ENCODE data around the gene HAX1. TPM values are rescaled to one million over a fixed set of nuclear protein-coding genes. Genes with fewer than 3 reads are reported as not detected.

The HAX1 gene
- total and polyA plus RNA-seq, 4 donors: 37.5 to 91.2 (median 59.3) TPM

GRCh38 chr1:154253671-154254070 lies 18.8 kb upstream of the HAX1 start:
- H3K4me3 ChIP-seq (ENCODE audit: low read depth in 1 of 3, low read length in 3 of 3): no peak overlapping the region
- no peaks in the 10 kb centered on the region for H3K27me3 ChIP-seq (ENCODE audit: control insufficient read depth in 4 of 4, insufficient read depth in 4 of 4, low read length in 3 of 4)
- H3K27ac ChIP-seq (ENCODE audit: low read depth in 1 of 2, low read length in 2 of 2): no peak overlapping the region
- TF ChIP-seq, protein P1, sequence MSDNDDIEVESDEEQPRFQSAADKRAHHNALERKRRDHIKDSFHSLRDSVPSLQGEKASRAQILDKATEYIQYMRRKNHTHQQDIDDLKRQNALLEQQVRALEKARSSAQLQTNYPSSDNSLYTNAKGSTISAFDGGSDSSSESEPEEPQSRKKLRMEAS (IDR thresholded peaks at IDR 0.05): no peak
- H3K9ac ChIP-seq (ENCODE audit: low read depth in 1 of 2, low read length in 2 of 2): no peak overlapping the region
- no peaks in the 10 kb centered on the region for H3K9me3 ChIP-seq (ENCODE audit: control insufficient read depth in 4 of 4, low read length in 3 of 4)
- WGBS: 96% methylated on average over 7 of the region's 7 CpGs
- H3K4me1 ChIP-seq (ENCODE audit: control insufficient read depth in 4 of 4, insufficient read depth in 4 of 4, low read length in 3 of 4): no peaks in the 10 kb centered on the region
- peaks cover 18 to 95% (median 80%) of the 10 kb centered on the region in 4 donors for H3K36me3 ChIP-seq (ENCODE audit: control insufficient read depth in 4 of 4, insufficient read depth in 3 of 4, low read depth in 1 of 4, low read length in 3 of 4)
- no peak for DNase-seq (ENCODE audit: low spot score)

DNA sequence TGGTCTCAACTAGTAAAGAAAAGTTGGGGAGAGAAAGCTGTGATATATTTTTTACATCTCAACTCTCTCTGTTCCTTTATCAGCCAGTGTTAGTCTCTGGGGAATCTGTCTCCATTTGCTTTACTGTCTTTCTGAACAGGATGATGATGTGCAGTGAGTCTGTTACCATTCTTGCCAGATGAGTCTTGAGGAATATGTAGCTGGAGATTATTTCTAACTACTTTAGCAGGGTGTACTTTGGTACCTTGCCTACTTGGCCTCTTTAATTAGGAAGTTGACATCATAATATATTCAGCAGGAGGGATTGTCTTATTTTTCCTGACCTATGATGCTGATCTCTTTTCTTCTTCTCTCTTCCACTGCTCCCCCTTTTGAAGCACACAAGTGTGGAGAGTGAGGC lies 15.7 kb upstream of the HAX1 start:
- peaks cover 12 to 95% (median 82%) of the 10 kb centered on the region in 4 donors for H3K36me3 ChIP-seq (ENCODE audit: control insufficient read depth in 4 of 4, insufficient read depth in 3 of 4, low read depth in 1 of 4, low read length in 3 of 4)
- H3K27me3 ChIP-seq (ENCODE audit: control insufficient read depth in 4 of 4, insufficient read depth in 4 of 4, low read length in 3 of 4): no peaks in the 10 kb centered on the region
- no peak overlapping the region for H3K27ac ChIP-seq (ENCODE audit: low read depth in 1 of 2, low read length in 2 of 2)
- no peak overlapping the region for H3K4me3 ChIP-seq (ENCODE audit: low read depth in 1 of 3, low read length in 3 of 3)
- TF ChIP-seq, protein P1 (IDR thresholded peaks at IDR 0.05): no peak
- TF ChIP-seq RAD21 (IDR thresholded peaks at IDR 0.05) (no peak), ZBTB33 (IDR thresholded peaks at IDR 0.05) (no peak), SP1 (IDR thresholded peaks at IDR 0.05) (no peak), GABPA (IDR thresholded peaks at IDR 0.05 in 1 of 2, conservative IDR thresholded peaks at IDR 0.05 in 1 of 2) (no peak), FOXA1 (IDR thresholded peaks at IDR 0.05) (no peak), HNF4A (conservative IDR thresholded peaks at IDR 0.05) (no peak), JUND (IDR thresholded peaks at IDR 0.05) (no peak), TAF1 (conservative IDR thresholded peaks at IDR 0.05) (no peak), REST (IDR thresholded peaks at IDR 0.05) (no peak), RXRA (IDR thresholded peaks at IDR 0.05) (no peak), YY1 (IDR thresholded peaks at IDR 0.05) (no peak), EGR1 (IDR thresholded peaks at IDR 0.05; ENCODE audit: low read depth in 2 of 2) (no peak)
- TF ChIP-seq, protein P2, sequence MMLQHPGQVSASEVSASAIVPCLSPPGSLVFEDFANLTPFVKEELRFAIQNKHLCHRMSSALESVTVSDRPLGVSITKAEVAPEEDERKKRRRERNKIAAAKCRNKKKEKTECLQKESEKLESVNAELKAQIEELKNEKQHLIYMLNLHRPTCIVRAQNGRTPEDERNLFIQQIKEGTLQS (IDR thresholded peaks at IDR 0.05): no peak
- TF ChIP-seq, protein P3, sequence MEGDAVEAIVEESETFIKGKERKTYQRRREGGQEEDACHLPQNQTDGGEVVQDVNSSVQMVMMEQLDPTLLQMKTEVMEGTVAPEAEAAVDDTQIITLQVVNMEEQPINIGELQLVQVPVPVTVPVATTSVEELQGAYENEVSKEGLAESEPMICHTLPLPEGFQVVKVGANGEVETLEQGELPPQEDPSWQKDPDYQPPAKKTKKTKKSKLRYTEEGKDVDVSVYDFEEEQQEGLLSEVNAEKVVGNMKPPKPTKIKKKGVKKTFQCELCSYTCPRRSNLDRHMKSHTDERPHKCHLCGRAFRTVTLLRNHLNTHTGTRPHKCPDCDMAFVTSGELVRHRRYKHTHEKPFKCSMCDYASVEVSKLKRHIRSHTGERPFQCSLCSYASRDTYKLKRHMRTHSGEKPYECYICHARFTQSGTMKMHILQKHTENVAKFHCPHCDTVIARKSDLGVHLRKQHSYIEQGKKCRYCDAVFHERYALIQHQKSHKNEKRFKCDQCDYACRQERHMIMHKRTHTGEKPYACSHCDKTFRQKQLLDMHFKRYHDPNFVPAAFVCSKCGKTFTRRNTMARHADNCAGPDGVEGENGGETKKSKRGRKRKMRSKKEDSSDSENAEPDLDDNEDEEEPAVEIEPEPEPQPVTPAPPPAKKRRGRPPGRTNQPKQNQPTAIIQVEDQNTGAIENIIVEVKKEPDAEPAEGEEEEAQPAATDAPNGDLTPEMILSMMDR (IDR thresholded peaks at IDR 0.05; ENCODE audit: low read depth, low read length, missing input control): no peak
- no peaks in the 10 kb centered on the region for H3K4me1 ChIP-seq (ENCODE audit: control insufficient read depth in 4 of 4, insufficient read depth in 4 of 4, low read length in 3 of 4)
- H3K9me3 ChIP-seq (ENCODE audit: control insufficient read depth in 4 of 4, low read length in 3 of 4): no peaks in the 10 kb centered on the region
- no peak overlapping the region for H3K9ac ChIP-seq (ENCODE audit: low read depth in 1 of 2, low read length in 2 of 2)
- DNase-seq (ENCODE audit: low spot score): no peak

All from liver (tissue), 9 donors.